Measurements from ENCODE around the gene PKIB.

- TF ChIP-seq CTCF (IDR thresholded peaks at IDR 0.05; ENCODE audit: low read length) = no peak
- no peak for TF ChIP-seq EZH2 (optimal IDR thresholded peaks at IDR 0.05; ENCODE audit: low read depth, low read length)
Measured at GRCh38 chr6:122665929-122666328, 55.7 kb downstream of the PKIB start.
